Lung (tissue), 12 donors: Measurements from ENCODE around the gene PRDM15. TPM values are rescaled to one million over a fixed set of nuclear protein-coding genes. Genes with fewer than 3 reads are reported as not detected.

Source experiments
- ATAC-seq: fragments of 200-7000 bp; cut with Tn5 transposase; one replicate; pipeline ENCODE4 v1.9.1; 2020; ENCODE audit warnings: moderate number of reproducible peaks; ENCODE audit not compliant: insufficient read depth, low FRiP score
- DNase-seq, 3 donors: peaks; one replicate each; pipeline ENCODE4 v3.0.0-alpha.2; 2013 to 2017
- H3K27ac ChIP-seq, 2 donors: one replicate each; pipeline ENCODE4 v1.5.1; 2013; ENCODE audit warnings: mild to moderate bottlenecking in 2 of 2, moderate library complexity in 2 of 2, control low read depth in 1 of 2, inconsistent platforms in 1 of 2, low read depth in 1 of 2, low read length in 1 of 2
- H3K27me3 ChIP-seq, 3 donors: one replicate each; pipeline ENCODE4 v1.5.1; 2013; ENCODE audit warnings: low read length in 2 of 3; ENCODE audit not compliant: control insufficient read depth in 3 of 3, insufficient read depth in 3 of 3
- H3K36me3 ChIP-seq, 4 donors: one replicate each; pipeline ENCODE4 v1.5.1; 2013; ENCODE audit warnings: low read length in 4 of 4, mild to moderate bottlenecking in 1 of 4, moderate library complexity in 1 of 4; ENCODE audit not compliant: control insufficient read depth in 4 of 4, insufficient read depth in 4 of 4
- H3K4me1 ChIP-seq, 5 donors: one replicate each; pipeline ENCODE4 v1.5.1; 2013; ENCODE audit warnings: low read length in 5 of 5, mild to moderate bottlenecking in 2 of 5, moderate library complexity in 1 of 5; ENCODE audit not compliant: control insufficient read depth in 5 of 5, insufficient read depth in 5 of 5
- H3K4me3 ChIP-seq: one replicate; pipeline ENCODE4 v1.5.1; 2013; ENCODE audit warnings: mild to moderate bottlenecking, control low read depth, moderate library complexity
- H3K9ac ChIP-seq, 2 donors: one replicate each; pipeline ENCODE4 v1.5.1; 2013; ENCODE audit warnings: low read length in 2 of 2, control low read depth in 1 of 2; ENCODE audit not compliant: insufficient read depth in 1 of 2
- H3K9me3 ChIP-seq, 4 donors: one replicate each; pipeline ENCODE4 v1.5.1; 2013; ENCODE audit warnings: low read length in 3 of 4, mild to moderate bottlenecking in 1 of 4, moderate library complexity in 1 of 4; ENCODE audit not compliant: control insufficient read depth in 4 of 4, insufficient read depth in 3 of 4
- CTCF ChIP-seq: IDR thresholded peaks from 2 replicates; pipeline ENCODE4 v1.5.1; 2012; ENCODE audit warnings: mild to moderate bottlenecking; ENCODE audit errors: control extremely low read depth, extremely low read depth
- WGBS, 2 donors: extraction: QIAGEN DNeasy Blood & Tissue Kit; methylation state at CpG; one replicate each; pipeline ENCODE4 v1.1.7; 2013; 5-methylcytosine and 5-hydroxymethylcytosine counted together
- polyA plus RNA-seq, 2 donors: library from polyadenylated mRNA; stranded (reverse); fragments of 200-250 nt; gene quantifications; one replicate each; pipeline ENCODE4 v1.2.1, GENCODE V29; 2013
- total RNA-seq, 2 donors: library from RNA; depleted of rRNA in 1 of 2; stranded (reverse); fragments of >200 nt in 1 of 2; gene quantifications; one replicate each; pipeline ENCODE4 v1.2.1, GENCODE V29; 2014 to 2021
- donor health status: control.
- donor health status: control.
- donor health status: Bipolar disorder and iron deficiency.
- donor health status: healthy.
- donor health status: DM: yes; HTN: yes; CAD: no.

PRDM15 gene
- total and polyA plus RNA-seq, 4 donors: 2.4 to 7.2 (median 4.1) TPM

- Histone ChIP-seq H3K27me3 (no peaks in the 10 kb centered on the region), H3K4me3 (no peak overlapping the region), H3K4me1 (no peaks in the 10 kb centered on the region), H3K36me3 (no peaks in the 10 kb centered on the region), H3K9ac (no peak overlapping the region), H3K27ac (no peak overlapping the region), H3K9me3 (no peaks in the 10 kb centered on the region)
- 86 to 94% methylated on average over 15 of the region's 15 CpGs for WGBS, 2 donors
- ATAC-seq: no peak
- DNase-seq: no peak
- no peak for TF ChIP-seq CTCF
Measured at GRCh38 chr21:41871293-41872030, 7.7 kb downstream of the PRDM15 start.

GRCh38 chr21:41869771-41870170 is 9.4 kb downstream of the PRDM15 start:
- no peak overlapping the region for H3K4me3 ChIP-seq
- H3K27me3 ChIP-seq: no peaks in the 10 kb centered on the region
- ATAC-seq: no peak
- no peak for TF ChIP-seq CTCF
- no peak for DNase-seq
- WGBS, 2 donors: 94% methylated on average over 9 of the region's 9 CpGs
- no peaks in the 10 kb centered on the region for H3K4me1 ChIP-seq
- H3K9me3 ChIP-seq: no peaks in the 10 kb centered on the region
- H3K36me3 ChIP-seq: no peaks in the 10 kb centered on the region
- H3K27ac ChIP-seq: no peak overlapping the region
- no peak overlapping the region for H3K9ac ChIP-seq

GRCh38 chr21:41868062-41868710 is 11.0 kb downstream of the PRDM15 start:
- Histone ChIP-seq H3K4me1 (no peaks in the 10 kb centered on the region), H3K9ac (no peak overlapping the region), H3K27ac (no peak overlapping the region), H3K4me3 (no peak overlapping the region), H3K9me3 (no peaks in the 10 kb centered on the region), H3K27me3 (no peaks in the 10 kb centered on the region), H3K36me3 (no peaks in the 10 kb centered on the region)
- DNase-seq (no peak), ATAC-seq (no peak)
- WGBS, 2 donors: 87 to 91% methylated on average over 10 of the region's 10 CpGs
- TF ChIP-seq CTCF: no peak
